ENCODE data around the gene ENPP4.
A peak's percentile ranks its signal among the peaks of the same experiment; 100 is the strongest.
"Not testable (repeated sequence)": the region's sequence is repeated elsewhere in the genome, so short reads cannot be mapped to it uniquely, and the experiment has no call there.

Gene ENPP4, protein sequence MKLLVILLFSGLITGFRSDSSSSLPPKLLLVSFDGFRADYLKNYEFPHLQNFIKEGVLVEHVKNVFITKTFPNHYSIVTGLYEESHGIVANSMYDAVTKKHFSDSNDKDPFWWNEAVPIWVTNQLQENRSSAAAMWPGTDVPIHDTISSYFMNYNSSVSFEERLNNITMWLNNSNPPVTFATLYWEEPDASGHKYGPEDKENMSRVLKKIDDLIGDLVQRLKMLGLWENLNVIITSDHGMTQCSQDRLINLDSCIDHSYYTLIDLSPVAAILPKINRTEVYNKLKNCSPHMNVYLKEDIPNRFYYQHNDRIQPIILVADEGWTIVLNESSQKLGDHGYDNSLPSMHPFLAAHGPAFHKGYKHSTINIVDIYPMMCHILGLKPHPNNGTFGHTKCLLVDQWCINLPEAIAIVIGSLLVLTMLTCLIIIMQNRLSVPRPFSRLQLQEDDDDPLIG

DNA sequence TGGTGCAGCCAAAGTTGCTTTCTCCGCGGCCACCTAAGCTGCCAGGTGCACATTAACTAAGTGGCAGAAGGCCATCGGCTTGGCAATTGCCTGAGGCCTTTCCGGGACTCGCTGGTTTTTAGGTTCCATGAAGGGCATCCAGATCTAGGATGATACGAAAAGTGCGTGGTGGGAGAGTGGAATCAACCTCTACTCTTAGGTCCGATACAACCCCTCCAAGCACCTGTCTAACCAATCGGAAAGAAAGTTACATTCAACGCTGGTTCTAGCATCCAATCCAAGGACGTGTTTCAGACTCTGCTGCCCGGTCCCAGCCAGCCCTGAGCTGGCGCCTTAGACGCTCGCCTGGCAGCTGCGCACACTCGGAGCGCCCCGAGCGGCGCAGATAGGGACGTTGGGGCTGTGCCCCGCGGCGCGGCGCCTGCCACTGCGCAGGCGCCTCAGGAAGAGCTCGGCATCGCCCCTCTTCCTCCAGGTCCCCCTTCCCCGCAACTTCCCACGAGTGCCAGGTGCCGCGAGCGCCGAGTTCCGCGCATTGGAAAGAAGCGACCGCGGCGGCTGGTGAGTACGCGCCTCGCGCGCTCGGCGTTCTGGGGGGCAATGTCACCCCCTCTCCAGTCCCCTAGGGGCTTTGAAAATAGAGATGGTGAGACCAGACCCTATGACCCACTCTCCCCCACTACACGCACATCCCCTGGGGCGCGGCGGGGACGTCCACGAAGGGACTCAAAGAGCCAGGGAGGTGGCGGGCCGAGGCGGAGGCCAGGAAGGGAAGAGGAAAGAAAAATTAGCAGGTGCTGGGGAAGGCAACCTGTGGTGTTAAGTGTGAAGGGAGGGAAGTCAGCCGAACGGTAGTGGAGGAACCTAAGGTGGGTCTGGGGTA is at the start of gene ENPP4:
Gene ENPP4 (plus strand): TSS at position 361 of the 883 bp plus-strand sequence. CDS start 9,595 bp downstream, outside the sequence.
- DNase-seq = peak; percentile 98

DNA sequence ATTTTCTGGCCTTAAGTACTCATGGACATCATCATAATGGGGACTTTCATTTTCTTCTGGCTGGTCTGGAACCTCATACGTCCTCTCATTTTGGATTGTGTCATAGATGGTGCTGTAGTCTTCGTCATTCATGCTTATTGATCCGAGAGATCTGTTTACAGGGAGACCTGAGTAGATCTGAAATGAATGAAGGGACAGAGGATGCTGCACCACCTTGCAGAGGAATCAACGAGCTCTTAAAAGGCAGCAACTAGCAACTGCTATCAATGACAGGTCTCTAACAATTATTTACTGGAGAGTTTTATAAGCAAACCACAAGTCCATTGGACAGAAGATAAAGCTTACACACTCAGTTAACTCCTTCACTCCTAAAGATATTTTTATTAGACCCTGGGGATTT is 49.7 kb upstream of the ENPP4 start:
- DNase-seq = no peak

DNA sequence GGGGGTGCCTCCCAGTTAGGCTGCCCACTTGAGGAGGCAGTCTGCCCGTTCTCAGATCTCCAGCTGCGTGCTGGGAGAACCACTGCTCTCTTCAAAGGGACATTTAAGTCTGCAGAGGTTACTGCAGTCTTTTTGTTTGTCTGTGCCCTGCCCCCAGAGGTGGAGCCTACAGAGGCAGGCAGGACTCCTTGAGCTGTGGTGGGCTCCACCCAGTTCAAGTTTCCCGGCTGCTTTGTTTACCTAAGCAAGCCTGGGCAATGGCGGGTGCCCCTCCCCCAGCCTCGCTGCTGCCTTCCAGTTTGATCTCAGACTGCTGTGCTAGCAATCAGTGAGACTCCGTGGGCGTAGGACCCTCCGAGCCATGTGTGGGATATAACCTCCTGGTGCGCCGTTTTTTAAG is 44.1 kb upstream of the ENPP4 start:
- not testable (repeated sequence) for DNase-seq

GRCh38 chr6:46090115-46091079 is 39.4 kb upstream of the ENPP4 start:
- peak; percentile 78 for DNase-seq

DNA sequence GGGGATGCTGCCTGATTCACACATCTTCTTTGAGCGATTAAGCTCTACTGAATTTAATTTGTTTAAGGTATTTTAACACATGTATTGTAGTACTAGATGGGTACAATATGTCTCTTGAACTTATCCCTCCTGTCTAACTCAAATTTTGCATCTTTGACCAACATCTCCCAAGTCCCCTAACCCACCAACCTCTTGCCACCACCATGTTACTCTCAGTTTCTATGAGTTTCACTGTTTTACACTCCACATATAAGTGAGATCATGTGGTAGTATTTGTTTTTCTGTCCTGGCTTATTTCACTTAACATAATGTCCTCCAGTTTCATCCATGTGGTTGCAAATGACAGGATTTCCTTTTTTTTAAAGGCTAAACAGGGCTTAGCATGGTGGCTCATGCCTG is 38.7 kb upstream of the ENPP4 start:
- DNase-seq = no peak

GRCh38 chr6:46095251-46095650 is 34.5 kb upstream of the ENPP4 start:
- no peak for DNase-seq

DNA sequence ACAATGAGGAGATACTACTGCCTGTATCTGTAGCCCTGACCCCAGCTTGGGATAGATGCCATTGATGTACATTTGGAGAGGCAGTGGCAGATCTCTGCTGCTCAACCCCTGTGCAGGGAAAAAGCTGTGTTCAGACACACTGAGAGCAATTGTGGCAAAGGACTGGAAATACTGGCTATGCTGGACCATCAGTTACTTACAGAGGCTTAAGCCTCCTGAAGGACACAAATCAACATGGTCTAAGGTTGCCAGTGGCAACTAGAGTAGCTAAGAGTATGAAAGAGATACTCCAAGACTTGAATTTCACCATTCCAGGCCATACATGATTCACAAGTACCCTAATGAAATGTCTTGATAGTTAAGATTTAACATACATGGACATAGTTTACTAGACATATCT is 32.4 kb upstream of the ENPP4 start:
- DNase-seq = no peak

DNA sequence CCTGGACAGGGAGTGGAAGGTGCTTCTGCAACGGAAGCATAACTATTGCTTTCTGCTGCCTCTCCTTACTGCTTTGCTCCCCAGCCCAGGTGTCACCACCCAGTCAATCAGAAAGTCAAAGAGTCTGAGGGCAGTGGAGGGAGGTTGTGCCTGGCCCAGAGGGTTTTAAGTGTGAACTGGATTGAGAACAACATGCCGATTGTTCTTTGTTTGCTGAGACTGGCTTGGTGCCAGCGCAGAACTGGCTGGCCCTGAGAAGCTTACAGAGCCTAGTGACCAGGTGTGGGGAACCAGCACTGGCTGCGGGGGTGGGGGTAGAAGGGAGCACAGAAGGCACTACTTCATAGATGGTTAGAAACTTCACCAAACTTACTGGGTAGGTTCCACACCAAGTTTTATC is 31.1 kb upstream of the ENPP4 start:
- peak; percentile 86 for DNase-seq

DNA sequence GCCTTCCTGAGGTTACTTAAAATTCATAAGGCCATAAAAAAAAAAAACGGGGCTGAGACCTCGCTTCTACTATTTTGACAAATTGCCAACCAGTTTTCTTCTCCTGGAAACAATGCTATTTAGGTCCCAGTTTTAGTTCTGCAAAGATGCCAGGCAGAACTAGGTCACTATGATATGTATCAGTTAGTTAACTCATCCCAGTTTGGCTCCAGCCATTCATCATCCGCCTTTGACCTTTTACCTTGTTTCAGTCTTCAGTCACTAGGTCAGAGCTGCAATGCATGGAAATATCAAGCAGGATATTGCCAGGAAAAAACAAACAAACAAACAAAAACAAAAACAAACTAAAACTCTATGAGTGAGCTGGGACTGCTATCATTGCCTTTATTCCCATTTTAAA is 29.8 kb upstream of the ENPP4 start:
- DNase-seq = no peak

- no peak for DNase-seq
Measured at GRCh38 chr6:46102123-46102522, 27.7 kb upstream of the ENPP4 start.

GRCh38 chr6:46103441-46104115 is 26.2 kb upstream of the ENPP4 start:
- no peak for DNase-seq

DNA sequence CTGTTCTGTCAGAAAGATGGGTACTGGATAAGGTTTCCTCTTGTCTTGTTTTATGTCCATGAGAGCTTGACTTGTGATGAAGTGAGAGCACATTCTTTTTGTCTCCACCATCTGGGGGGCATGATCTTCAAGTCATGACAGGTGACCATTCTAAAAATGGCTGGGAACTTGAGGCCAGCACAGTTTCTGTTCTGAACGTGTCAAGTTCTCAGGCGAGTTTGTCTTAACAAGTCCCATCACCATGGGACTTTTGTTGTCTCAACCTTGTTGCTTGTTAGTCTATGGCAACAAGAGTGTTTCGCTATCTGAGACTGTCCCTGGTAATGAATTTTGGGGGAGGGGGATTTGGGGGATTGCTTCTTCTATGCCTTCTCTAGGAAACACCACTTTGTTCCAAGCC is 25.6 kb upstream of the ENPP4 start:
- DNase-seq = no peak

- no peak for DNase-seq
Measured at GRCh38 chr6:46105568-46105967, 24.2 kb upstream of the ENPP4 start.

DNA sequence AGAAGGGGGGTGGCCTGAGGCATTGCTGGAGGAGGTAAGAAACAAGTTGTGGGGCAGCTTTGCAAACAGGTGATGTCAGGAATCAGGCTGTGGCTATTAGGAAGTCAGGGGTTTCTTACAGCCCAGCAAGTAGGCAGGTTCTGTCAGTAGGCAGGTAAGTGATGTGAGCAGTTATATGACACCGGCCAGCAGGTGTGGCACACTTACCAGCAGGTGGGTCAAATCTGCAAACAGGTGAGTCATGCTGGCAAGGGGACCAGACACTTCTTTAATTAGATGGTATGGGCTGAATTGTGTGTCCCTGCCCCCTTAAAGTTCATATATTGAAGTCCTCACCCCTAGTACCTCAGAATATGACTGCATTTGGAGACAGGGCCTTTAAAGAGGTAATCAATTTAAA is 16.4 kb upstream of the ENPP4 start:
- no peak for DNase-seq

DNA sequence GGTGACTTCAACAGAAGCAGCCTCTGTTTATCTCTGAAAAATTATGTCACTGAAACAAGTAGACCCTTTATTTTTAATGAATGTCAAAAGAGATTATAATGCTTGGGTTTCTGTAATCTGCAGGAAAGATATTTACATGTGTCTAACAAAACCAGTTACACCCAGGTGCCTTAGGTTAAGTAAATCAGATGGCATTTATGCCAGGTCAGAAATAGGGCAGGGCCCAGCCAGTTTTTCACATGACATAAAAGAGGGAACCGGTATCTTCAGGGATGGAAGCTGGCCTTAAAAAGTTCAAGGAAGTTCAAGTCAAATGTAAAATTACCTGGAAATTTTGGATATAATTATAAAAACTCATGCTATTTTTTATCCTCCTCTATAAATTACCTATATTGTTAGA is 14.2 kb upstream of the ENPP4 start:
- DNase-seq = no peak

- no peak for DNase-seq
Measured at GRCh38 chr6:46116289-46116688, 13.5 kb upstream of the ENPP4 start.

- DNase-seq = no peak
Measured at GRCh38 chr6:46118157-46118556, 11.6 kb upstream of the ENPP4 start.

- no peak for DNase-seq
Measured at GRCh38 chr6:46118836-46119235, 11.0 kb upstream of the ENPP4 start.

DNA sequence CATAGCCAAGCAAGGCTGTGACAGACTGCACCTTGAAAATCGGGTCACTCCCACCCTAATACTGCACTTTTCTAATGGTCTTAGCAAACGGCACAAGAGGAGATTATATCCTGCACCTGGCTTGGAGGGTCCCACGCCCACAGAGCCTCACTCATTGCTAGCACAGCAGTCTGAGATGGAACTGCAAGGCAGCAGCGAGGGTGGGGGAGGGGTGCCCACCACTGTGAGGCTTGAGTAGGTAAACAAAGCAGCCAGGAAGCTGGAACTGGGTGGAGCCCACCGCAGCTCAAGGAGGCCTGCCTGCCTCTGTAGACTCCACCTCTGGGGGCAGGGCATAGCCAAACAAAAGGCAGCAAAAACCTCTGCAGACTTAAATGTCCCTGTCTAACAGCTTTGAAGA is 10.1 kb upstream of the ENPP4 start:
- DNase-seq = not testable (repeated sequence)

DNA sequence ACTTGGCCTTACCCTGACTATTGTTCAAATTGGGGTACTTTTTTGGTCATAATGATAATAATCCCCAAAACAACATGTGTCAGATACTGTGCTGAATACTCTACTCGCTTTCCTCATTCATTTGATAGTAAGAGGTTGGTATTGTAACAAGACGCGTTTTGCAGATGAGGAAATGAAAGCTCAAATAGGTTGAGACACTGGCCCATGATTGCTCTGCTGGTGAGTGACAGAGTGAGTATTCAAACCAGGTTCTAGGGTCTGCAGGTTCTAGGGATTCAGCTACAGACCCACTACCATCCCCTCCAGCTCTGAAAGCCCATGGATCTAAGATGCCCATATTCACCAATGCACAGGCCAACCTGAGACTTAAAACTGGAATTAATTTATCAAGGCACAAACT is 1.3 kb upstream of the ENPP4 start:
- DNase-seq = no peak

GRCh38 chr6:46129291-46129628 is 529 bp upstream of the ENPP4 start:
- DNase-seq = no peak

- DNase-seq = no peak
Measured at GRCh38 chr6:46130666-46131065, 877 bp downstream of the ENPP4 start.
